Panc1 (cell line): ENCODE data around the gene PTGR1.

Experiments used
- CTCF ChIP-seq: fragments of 450-650 bp; IDR thresholded peaks from 2 replicates; pipeline ENCODE4 v1.5.1; 2017; ENCODE audit warnings: mild to moderate bottlenecking
- POLR2AphosphoS5 ChIP-seq: IDR thresholded peaks from 2 replicates; pipeline ENCODE4 v1.6.1; 2012; ENCODE audit warnings: mild to moderate bottlenecking, low read depth, low read length, moderate library complexity
- REST ChIP-seq, 2 experiments: IDR thresholded peaks; 2 replicates each; pipeline ENCODE4 v1.6.1; 2011 to 2012; ENCODE audit warnings: low read depth in 2 of 2, control low read depth in 1 of 2, low read length in 1 of 2, mild to moderate bottlenecking in 1 of 2, moderate library complexity in 1 of 2; ENCODE audit not compliant: insufficient read depth in 1 of 2
- SIN3A ChIP-seq: IDR thresholded peaks from 2 replicates; pipeline ENCODE4 v1.6.1; 2012; ENCODE audit warnings: low read depth, mild to moderate bottlenecking, low read length, moderate library complexity, borderline replicate concordance; ENCODE audit not compliant: insufficient read depth
- TCF7L2 ChIP-seq: IDR thresholded peaks from 2 replicates; pipeline ENCODE4 v1.6.1; 2011; ENCODE audit warnings: mild to moderate bottlenecking, low read depth, low read length, inconsistent platforms

DNA sequence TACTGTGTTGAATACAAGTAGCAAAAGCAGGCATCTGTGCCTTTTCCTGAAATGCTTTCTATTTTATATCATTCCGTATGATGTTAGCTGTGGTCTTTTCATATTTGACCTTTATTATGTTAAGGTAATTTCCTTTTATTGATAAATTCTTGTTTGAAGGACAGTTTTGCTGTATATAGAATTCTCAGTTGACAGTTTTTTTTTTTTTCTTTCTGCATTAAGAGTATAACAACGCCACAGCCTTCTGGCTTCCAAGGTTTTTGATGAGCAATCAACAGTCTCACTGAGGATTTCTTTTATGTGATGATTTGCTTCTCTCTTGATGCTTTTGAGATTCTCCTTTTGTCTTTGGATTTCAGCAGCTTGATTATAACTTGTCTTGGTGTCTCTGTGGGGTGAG lies 50.8 kb downstream of the PTGR1 start:
- TF ChIP-seq POLR2AphosphoS5 (no peak), CTCF (no peak), TCF7L2 (no peak), REST (IDR thresholded peaks at IDR 0.05; ENCODE audit: insufficient read depth in 1 of 2, low read depth in 2 of 2, low read length in 1 of 2) (no peak), SIN3A (no peak)
